WTC11 (cell line): ENCODE measurements around the gene KCNK17.

Source experiments
- CREB1 ChIP-seq: sonication (generic); formaldehyde crosslinking; IDR thresholded peaks from 2 replicates; pipeline ENCODE4 v1.8.0; 2023; ENCODE audit warnings: mild to moderate bottlenecking, missing genetic modification reagents
- ELF4 ChIP-seq: sonication (generic); formaldehyde crosslinking; IDR thresholded peaks from 2 replicates; pipeline ENCODE4 v1.8.1; 2022; ENCODE audit warnings: low read depth, mild to moderate bottlenecking, moderate library complexity, missing genetic modification reagents
- FOXP1 ChIP-seq: sonication (generic); formaldehyde crosslinking; IDR thresholded peaks from 2 replicates; pipeline ENCODE4 v1.8.0; 2022; ENCODE audit warnings: missing genetic modification reagents, mild to moderate bottlenecking, moderate library complexity, borderline replicate concordance
- MLX ChIP-seq: sonication (generic); formaldehyde crosslinking; IDR thresholded peaks from 2 replicates; pipeline ENCODE4 v1.8.1; 2023; ENCODE audit warnings: mild to moderate bottlenecking, missing genetic modification reagents, moderate library complexity
- TF ChIP-seq, protein P1 (sequence below): sonication (generic); formaldehyde crosslinking; IDR thresholded peaks from 2 replicates; pipeline ENCODE4 v1.8.0; 2023; ENCODE audit warnings: missing genetic modification reagents
- TF ChIP-seq, protein P2 (sequence below): sonication (generic); formaldehyde crosslinking; IDR thresholded peaks from 2 replicates; pipeline ENCODE4 v1.8.1; 2023; ENCODE audit warnings: mild to moderate bottlenecking, missing genetic modification reagents, moderate library complexity
- TF ChIP-seq, protein P3 (sequence below): fragments of 200-600 bp; IDR thresholded peaks from 2 replicates; pipeline ENCODE4 v1.8.0; 2022; ENCODE audit warnings: antibody characterized with exemption
- TF ChIP-seq, protein P4 (sequence below): sonication (generic); formaldehyde crosslinking; IDR thresholded peaks from 2 replicates; pipeline ENCODE4 v1.8.1; 2022; ENCODE audit warnings: low read depth, missing genetic modification reagents, borderline replicate concordance
- TF ChIP-seq, protein P5 (sequence below): sonication (generic); formaldehyde crosslinking; IDR thresholded peaks from 2 replicates; pipeline ENCODE4 v1.8.0; 2022; ENCODE audit warnings: missing genetic modification reagents

DNA sequence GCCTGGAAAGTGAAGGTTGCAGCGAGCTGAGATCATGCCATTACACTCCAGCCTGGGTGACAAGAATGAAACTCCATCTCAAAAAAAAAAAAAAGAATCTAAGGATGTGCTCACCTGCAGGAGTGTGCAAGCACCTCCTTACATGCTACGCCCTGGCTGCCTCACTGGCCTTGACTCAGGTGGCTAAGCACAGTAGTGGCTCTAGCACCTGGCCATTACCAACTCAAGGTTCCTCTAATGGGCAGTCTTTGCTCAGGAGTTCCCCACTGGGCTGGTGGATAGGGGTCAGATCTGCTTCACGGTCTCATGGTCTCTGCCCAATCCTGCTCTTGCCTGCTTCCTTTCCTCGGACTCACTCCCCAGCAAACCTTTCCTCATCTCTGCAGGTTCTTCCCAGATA, 39.7 kb downstream of the KCNK17 start:
- TF ChIP-seq, protein P1, sequence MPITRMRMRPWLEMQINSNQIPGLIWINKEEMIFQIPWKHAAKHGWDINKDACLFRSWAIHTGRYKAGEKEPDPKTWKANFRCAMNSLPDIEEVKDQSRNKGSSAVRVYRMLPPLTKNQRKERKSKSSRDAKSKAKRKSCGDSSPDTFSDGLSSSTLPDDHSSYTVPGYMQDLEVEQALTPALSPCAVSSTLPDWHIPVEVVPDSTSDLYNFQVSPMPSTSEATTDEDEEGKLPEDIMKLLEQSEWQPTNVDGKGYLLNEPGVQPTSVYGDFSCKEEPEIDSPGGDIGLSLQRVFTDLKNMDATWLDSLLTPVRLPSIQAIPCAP: no peak
- no peak for TF ChIP-seq MLX (CRISPR knock-in tag)
- TF ChIP-seq, protein P2, sequence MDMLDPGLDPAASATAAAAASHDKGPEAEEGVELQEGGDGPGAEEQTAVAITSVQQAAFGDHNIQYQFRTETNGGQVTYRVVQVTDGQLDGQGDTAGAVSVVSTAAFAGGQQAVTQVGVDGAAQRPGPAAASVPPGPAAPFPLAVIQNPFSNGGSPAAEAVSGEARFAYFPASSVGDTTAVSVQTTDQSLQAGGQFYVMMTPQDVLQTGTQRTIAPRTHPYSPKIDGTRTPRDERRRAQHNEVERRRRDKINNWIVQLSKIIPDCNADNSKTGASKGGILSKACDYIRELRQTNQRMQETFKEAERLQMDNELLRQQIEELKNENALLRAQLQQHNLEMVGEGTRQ: no peak
- TF ChIP-seq ELF4 (CRISPR knock-in tag): no peak
- TF ChIP-seq, protein P3, sequence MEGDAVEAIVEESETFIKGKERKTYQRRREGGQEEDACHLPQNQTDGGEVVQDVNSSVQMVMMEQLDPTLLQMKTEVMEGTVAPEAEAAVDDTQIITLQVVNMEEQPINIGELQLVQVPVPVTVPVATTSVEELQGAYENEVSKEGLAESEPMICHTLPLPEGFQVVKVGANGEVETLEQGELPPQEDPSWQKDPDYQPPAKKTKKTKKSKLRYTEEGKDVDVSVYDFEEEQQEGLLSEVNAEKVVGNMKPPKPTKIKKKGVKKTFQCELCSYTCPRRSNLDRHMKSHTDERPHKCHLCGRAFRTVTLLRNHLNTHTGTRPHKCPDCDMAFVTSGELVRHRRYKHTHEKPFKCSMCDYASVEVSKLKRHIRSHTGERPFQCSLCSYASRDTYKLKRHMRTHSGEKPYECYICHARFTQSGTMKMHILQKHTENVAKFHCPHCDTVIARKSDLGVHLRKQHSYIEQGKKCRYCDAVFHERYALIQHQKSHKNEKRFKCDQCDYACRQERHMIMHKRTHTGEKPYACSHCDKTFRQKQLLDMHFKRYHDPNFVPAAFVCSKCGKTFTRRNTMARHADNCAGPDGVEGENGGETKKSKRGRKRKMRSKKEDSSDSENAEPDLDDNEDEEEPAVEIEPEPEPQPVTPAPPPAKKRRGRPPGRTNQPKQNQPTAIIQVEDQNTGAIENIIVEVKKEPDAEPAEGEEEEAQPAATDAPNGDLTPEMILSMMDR: no peak
- no peak for TF ChIP-seq CREB1 (CRISPR knock-in tag)
- TF ChIP-seq, protein P4, sequence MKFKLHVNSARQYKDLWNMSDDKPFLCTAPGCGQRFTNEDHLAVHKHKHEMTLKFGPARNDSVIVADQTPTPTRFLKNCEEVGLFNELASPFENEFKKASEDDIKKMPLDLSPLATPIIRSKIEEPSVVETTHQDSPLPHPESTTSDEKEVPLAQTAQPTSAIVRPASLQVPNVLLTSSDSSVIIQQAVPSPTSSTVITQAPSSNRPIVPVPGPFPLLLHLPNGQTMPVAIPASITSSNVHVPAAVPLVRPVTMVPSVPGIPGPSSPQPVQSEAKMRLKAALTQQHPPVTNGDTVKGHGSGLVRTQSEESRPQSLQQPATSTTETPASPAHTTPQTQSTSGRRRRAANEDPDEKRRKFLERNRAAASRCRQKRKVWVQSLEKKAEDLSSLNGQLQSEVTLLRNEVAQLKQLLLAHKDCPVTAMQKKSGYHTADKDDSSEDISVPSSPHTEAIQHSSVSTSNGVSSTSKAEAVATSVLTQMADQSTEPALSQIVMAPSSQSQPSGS (CRISPR knock-in tag): no peak
- no peak for TF ChIP-seq FOXP1 (CRISPR knock-in tag)
- TF ChIP-seq, protein P5, sequence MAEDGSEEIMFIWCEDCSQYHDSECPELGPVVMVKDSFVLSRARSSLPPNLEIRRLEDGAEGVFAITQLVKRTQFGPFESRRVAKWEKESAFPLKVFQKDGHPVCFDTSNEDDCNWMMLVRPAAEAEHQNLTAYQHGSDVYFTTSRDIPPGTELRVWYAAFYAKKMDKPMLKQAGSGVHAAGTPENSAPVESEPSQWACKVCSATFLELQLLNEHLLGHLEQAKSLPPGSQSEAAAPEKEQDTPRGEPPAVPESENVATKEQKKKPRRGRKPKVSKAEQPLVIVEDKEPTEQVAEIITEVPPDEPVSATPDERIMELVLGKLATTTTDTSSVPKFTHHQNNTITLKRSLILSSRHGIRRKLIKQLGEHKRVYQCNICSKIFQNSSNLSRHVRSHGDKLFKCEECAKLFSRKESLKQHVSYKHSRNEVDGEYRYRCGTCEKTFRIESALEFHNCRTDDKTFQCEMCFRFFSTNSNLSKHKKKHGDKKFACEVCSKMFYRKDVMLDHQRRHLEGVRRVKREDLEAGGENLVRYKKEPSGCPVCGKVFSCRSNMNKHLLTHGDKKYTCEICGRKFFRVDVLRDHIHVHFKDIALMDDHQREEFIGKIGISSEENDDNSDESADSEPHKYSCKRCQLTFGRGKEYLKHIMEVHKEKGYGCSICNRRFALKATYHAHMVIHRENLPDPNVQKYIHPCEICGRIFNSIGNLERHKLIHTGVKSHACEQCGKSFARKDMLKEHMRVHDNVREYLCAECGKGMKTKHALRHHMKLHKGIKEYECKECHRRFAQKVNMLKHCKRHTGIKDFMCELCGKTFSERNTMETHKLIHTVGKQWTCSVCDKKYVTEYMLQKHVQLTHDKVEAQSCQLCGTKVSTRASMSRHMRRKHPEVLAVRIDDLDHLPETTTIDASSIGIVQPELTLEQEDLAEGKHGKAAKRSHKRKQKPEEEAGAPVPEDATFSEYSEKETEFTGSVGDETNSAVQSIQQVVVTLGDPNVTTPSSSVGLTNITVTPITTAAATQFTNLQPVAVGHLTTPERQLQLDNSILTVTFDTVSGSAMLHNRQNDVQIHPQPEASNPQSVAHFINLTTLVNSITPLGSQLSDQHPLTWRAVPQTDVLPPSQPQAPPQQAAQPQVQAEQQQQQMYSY (CRISPR knock-in tag): no peak
